Fibroblast of skin of scalp (primary cell): ENCODE data around the gene CFP.
"Not testable (repeated sequence)": the region's sequence is repeated elsewhere in the genome, so short reads cannot be mapped to it uniquely, and the experiment has no call there.

Source experiments
- DNase-seq: peaks from one replicate; pipeline ENCODE4 v3.0.0-alpha.2; 2013

CFP gene

DNA sequence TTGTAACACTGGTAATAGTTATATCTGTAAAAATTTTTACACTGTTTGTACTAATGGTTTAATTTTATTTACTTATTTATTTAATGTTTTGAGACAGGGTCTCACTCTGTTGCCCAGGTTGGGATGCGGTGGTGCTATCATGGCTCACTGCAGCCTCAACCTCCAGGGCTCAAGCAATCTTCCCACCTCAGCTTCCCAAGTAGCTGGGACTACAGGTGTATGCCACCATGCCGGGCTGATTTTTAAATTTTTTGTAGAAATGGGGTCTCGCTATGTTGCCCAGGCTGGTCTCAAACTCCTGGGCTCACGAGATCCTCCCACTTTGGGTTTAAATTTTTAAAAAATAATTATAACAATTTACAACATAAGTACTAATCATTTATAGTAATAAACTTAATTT lies 26.6 kb downstream of the CFP start:
- not testable (repeated sequence) for DNase-seq

DNA sequence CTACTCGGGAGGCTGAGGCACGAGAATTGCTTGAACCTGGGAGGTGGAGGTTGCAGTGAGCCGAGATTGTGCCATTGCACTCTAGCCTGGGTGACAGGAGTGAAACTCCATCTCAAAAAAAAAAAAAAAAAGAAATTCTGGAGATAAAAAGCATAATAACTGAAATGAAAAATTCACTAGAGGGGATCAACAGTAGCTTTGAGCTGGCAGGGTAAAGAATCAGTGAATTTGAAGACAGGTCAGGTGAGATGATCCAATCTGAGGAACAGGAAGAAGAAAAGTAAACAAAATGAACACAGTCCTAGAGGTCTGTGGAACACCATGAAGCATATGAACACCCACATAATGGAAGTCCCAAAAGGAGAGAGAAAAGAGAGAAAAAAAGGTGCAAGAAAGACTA lies 32.5 kb downstream of the CFP start:
- no peak for DNase-seq

DNA sequence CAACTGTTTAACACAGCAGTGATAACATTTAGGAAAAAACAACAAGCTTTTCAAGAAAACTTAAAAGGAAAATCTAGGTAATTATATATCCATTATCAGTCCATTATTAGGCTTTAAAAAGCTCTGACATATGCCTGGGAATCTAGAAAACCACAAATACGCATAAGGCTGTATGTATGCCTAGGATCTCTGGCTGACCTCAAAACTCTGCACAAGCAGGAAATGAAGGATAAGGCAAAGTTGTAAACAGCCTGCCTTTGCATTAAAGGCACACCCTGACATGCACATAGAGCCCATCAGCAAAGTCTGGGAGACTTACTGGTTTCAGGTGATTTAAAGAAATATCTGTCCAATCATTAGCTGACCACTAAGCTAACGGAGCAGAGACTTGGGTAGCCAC lies 33.5 kb downstream of the CFP start:
- no peak for DNase-seq

DNA sequence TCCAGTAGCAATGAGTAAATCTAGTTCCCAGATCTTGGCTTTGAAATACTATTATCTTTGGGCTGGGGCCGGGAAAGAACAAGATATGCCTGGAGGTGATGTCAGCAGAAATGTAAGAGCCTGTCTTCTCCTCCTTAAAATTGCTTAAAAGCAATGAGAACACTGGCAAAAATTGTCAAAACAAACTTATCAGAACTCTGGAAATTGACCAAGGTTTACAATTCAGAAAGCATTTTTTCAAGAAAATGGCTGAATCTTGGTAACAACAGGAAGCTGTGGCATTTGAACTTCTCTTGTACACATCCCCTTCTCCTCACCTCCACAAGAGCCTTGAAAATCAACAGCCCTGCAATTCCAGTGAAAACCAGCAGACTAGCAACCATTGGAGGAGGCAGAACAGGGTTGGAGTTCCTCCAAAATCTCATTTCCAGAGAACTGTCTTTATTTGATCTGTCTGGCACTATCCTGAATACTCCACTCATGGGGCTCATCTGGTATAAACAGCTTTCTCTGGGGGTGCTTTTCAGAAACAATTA lies 33.9 kb downstream of the CFP start:
- peak; percentile 64 for DNase-seq

- DNase-seq = no peak
Observed at GRCh38 chrX:47593522-47593921, 36.2 kb downstream of the CFP start.

- no peak for DNase-seq
Observed at GRCh38 chrX:47590984-47591383, 38.7 kb downstream of the CFP start.

DNA sequence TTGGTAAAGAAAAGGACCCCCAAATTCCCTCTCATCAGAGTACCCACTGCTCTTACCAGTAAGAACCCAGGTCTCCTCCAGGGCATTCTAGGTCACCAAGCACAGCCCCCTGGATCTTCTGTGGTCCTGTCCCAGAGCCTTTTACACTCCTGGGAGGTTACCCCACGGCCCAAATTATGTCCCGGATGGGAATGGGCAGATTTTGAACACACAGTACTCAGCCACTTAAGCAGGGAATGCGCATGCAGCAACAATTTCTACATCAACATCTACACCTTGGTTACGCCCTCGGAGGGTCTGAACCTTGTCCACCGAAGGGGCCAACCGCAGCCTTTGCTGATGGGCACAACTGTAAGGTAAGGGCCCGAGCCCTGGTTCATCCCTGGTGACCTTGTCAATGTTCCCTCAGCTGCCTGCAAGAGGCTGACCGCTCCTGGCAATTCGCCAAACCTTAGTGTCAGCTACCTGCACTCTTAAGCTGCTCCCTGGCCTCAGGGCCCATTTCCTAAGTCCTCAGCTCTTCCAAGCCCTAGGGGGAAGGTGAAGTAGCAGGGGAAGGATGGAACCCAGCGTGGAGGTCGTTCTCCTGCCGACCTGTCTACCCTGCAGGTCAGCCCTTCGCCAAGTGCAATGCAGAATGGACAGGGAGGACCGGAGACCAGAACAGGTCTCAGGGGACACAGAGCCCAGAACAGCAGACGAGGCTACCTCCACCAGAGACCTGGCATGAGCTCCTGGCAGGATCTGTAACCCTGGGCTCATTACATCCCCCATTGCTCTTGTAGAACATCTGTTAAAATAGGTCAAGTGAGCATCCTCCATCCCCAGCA lies 41.6 kb downstream of the CFP start:
- no peak for DNase-seq

GRCh38 chrX:47587091-47587891 lies 42.4 kb downstream of the CFP start:
- DNase-seq = no peak

GRCh38 chrX:47586043-47586787 lies 43.5 kb downstream of the CFP start:
- no peak for DNase-seq

- DNase-seq = no peak
Observed at GRCh38 chrX:47585273-47585672, 44.5 kb downstream of the CFP start.

- no peak for DNase-seq
Observed at GRCh38 chrX:47584714-47585113, 45.0 kb downstream of the CFP start.

GRCh38 chrX:47583240-47583861 lies 46.4 kb downstream of the CFP start:
- DNase-seq = no peak

GRCh38 chrX:47581731-47582647 lies 47.7 kb downstream of the CFP start, which contains the start of gene TIMP1:
Gene TIMP1, plus strand, starts transcription at chrX:47582436. Its CDS starts 980 bp downstream, at chrX:47583416.
- peak; percentile 94 for DNase-seq

DNA sequence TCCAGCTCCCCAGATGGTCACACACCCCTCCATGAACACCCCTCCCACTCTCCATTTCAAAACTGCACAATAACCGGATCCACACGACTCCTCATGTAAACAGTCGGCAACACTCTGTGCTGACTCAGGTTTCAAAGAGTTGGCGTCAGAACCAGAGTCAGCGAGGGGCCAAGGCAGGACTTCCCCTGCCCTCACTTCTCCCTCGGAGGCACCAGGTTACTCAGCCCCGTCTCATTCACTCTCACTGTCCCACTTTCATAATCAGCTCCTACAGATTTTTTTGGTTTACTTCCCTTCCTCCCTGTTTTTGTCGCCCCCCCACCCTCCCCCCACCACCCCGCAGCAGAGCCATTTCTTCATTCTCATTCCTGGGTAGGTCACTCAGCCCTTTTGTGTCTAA lies 50.2 kb downstream of the CFP start:
- DNase-seq = peak; percentile 36

DNA sequence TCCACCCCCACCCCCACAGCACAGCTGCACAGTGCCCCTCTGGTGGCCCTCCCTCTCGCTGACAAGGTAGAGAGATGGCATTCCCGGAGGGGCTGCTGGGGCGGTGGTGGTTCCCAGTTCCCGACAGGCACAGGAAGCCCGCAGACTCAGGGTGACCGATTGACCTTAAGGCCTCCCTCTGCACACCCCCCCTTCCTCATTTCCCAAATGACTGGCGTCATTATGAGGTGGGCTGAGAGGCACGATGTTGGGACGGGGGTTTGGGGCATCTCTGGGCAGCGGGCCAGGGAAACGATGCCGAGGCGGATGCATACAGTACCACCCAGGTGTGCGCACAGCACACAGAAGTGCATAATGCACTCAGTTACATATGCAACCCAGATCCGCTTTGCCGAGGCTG lies 51.0 kb downstream of the CFP start:
- DNase-seq = no peak

DNA sequence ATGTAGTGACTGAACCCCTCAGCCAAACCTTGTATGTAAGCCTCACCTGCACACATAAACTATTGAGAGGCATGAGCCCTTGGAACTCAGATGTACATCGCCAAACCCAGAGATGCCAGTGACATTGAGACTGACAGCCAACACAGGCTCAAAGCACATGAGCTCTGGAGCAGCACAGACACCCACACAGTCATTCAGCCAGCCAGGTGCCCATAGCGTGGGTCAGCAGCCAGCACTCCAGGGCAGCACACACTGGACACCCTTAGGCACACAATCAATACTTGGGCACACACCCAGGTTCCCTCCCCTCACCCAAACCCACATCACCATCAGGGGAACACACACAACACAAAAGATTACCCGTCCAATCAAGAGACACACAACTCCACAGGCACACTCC lies 51.8 kb downstream of the CFP start:
- no peak for DNase-seq

DNA sequence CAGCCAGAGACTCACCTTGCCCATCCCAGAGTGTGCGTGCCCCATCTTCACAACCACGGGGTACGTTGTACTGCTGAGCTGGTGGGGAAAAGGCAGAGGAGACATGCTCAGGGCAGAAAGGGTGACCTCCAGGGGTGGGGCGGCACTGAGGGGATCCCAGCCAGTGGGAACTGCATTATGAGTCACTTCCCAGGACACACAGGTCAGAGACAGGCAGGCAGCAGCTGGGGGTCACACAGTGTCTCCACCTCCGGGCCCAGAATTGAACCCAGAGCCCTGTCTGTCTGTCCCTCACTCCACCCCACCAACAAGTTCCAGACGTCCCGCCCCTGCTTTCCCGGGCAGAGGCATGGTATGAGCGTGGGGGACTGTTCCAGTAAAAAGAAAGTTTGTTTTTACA lies 52.3 kb downstream of the CFP start:
- no peak for DNase-seq

DNA sequence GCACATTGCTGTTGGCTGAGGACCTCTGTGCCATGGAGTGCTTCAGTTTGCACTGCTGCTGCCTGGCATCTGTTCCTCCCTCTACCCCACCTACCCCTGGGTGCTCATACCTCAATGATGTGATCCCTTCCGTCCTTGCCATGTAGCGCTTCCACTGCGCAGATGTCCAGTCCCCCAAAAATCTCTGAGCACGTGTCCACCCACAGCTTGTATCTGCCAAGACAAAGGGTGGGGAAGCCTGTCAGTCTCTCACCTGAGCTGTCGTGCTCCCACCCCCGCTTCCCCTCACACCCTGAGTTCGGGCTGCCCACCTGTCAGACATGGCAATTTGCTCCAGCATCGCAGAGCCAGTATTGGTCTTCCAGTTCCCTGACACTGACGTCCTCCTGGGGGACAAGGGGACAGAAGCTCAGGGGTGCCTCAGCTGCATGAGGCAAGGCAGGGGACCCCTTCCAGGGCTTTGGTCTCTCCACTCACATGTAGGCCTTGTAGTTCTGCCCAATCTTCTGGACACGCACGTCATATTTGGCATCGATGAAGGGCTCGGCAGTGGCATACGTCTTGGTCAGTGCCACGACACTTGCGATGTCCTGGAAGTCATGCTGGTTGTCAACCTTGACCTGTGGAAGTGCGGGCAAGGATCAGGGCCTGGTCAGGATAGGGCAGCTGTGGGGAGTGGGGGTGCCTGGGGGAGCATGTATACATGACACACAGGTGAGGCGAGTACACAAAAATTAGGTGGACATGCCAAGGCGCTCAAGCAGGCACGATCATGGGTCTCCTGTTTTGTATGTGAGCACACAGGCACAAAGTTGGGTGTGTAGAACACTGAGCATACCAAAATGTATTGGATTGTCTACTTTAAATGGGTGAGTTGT lies 53.5 kb downstream of the CFP start:
- no peak for DNase-seq

GRCh38 chrX:47574547-47575301 lies 55.0 kb downstream of the CFP start:
- DNase-seq = peak; percentile 62
